Tibial artery (tissue), 4 donors: ENCODE data around the gene BCL2L12.
A peak's percentile ranks its signal among the peaks of the same experiment; 100 is the strongest.

Source experiments
- DNase-seq, 2 donors: peaks; one replicate each; pipeline ENCODE4 v3.0.0-alpha.2; 2019
- H3K27ac ChIP-seq, 2 donors: fragments of 200-600 bp; sonication (generic) in 1 of 2; 1 replicate in 1 of 2; 2 replicates in 1 of 2; pipeline ENCODE4 v1.5.1; 2018 to 2019; ENCODE audit warnings: mild to moderate bottlenecking in 1 of 2
- H3K27me3 ChIP-seq, 2 donors: fragments of 200-600 bp; sonication (generic) in 1 of 2; one replicate each; pipeline versions ENCODE4 v1.5.1 to v1.6.0; 2016 to 2019
- H3K36me3 ChIP-seq, 3 donors: fragments of 200-600 bp; sonication (generic) in 2 of 3; one replicate each; pipeline ENCODE4 v1.5.1; 2016 to 2019; ENCODE audit warnings: mild to moderate bottlenecking in 2 of 3
- H3K4me1 ChIP-seq, 4 donors: fragments of 200-600 bp; sonication (generic) in 2 of 4; 1 replicate in 3 of 4; 2 replicates in 1 of 4; pipeline ENCODE4 v1.5.1; 2016 to 2019
- H3K4me3 ChIP-seq, 2 donors: fragments of 200-600 bp; sonication (generic) in 1 of 2; 1 replicate in 1 of 2; 2 replicates in 1 of 2; pipeline ENCODE4 v1.5.1; 2018 to 2019; ENCODE audit warnings: mild to moderate bottlenecking in 2 of 2
- H3K9me3 ChIP-seq, 3 donors: fragments of 200-600 bp; sonication (generic) in 1 of 3; one replicate each; pipeline ENCODE4 v1.5.1; 2016 to 2019
- intact Hi-C: fragments of 100-400 bp; cut with DNase I; formaldehyde crosslinking; loops from one replicate; pipeline ENCODE4 v1.15.0; 2023; ENCODE audit warnings: low total_unique reads
- TF ChIP-seq, protein P1 (sequence below), 2 experiments: fragments of 200-600 bp in 1 of 2; fragments of 450-650 bp in 1 of 2; IDR thresholded peaks; one replicate each; pipeline ENCODE4 v1.5.1; 2017 to 2019; ENCODE audit warnings: antibody characterized with exemption in 2 of 2, mild to moderate bottlenecking in 1 of 2, moderate library complexity in 1 of 2

The BCL2L12 gene

DNA sequence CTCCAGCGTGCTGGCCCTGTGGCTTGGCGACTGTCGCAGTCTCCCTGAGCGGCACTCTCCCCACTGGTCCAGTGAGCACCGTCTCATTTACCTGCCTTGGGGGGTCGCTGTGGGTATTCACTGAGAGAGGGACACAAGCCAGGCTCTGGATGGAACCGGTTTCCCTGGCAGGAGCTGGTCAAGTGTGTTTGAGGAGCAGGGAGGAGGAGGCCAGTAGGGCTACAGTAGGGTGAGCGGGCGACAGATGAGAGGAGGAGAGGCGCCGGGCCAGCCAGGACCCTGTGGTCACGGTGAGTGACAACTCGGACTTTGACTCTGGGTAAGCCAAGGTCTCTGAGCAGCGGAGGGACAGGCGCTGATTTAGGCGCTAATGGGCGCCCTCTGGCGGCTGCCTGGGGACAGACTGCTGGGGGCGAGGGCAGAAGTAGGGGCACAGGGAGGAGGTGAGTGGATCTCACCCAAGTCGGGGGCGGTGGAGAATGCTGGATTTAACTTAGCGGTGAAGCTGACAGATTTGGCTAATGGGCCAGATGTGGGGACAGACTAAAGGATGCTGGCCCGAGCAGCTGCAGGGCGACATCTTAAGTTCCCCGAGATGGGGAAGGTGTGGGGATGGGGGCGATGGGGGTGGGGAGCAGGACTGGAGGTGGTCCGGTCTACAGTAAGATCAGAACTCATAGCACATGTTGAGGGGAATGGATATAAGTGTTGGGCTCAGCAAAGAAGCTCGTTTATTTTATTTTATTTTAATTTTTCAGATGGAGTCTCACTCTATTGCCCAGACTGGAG is 6.6 kb downstream of the BCL2L12 start:
- DNase-seq: peak; percentile 69 to 82
- Histone ChIP-seq H3K4me3 (no peak overlapping the region), H3K36me3 (peaks cover 0 to 8% (median 0%) of the 10 kb centered on the region in 3 donors), H3K9me3 (no peaks in the 10 kb centered on the region), H3K4me1 (peaks cover 4 to 17% (median 9%) of the 10 kb centered on the region in 4 donors), H3K27ac (peak overlapping the region; percentile 57 to 61), H3K27me3 (no peaks in the 10 kb centered on the region)
- intact Hi-C loops: loop anchor here (10.0 kb wide), 1 partner anchor 178 kb away; the partner anchor contains the start of gene RPS11
- TF ChIP-seq, protein P1, sequence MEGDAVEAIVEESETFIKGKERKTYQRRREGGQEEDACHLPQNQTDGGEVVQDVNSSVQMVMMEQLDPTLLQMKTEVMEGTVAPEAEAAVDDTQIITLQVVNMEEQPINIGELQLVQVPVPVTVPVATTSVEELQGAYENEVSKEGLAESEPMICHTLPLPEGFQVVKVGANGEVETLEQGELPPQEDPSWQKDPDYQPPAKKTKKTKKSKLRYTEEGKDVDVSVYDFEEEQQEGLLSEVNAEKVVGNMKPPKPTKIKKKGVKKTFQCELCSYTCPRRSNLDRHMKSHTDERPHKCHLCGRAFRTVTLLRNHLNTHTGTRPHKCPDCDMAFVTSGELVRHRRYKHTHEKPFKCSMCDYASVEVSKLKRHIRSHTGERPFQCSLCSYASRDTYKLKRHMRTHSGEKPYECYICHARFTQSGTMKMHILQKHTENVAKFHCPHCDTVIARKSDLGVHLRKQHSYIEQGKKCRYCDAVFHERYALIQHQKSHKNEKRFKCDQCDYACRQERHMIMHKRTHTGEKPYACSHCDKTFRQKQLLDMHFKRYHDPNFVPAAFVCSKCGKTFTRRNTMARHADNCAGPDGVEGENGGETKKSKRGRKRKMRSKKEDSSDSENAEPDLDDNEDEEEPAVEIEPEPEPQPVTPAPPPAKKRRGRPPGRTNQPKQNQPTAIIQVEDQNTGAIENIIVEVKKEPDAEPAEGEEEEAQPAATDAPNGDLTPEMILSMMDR (IDR thresholded peaks at IDR 0.05): peak; percentile 74 to 90

DNA sequence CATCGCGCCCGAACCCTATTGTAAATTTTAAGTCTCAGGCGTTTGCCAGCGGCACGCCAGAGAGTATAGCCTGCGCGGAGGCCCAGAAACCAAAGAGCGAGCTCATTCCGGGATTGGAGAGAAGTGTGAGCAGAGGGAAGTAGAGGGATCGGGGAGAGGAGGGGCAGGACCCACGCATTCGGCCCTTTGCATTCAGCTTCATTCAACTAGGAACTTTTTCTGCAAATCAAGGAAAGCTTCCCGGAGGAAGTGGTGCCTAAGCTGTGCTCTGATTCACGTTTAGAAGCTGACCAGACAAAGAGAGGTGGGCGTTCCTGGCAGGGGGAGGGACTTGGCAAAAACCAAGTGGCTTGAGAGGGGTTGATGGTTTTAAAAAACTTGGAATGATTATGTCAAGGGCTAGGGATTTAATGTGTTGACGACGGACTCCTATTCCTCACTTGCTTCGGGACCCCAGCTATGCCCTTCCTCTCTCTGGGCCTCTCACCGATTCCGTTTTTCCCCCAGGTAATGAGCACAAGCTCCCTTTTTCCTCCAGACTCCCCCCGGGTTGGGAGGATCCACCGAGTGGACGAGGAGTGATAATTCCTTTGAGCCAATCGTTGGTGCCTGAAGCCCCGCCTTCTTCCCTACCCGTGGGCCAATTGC is 10.5 kb downstream of the BCL2L12 start:
- Histone ChIP-seq H3K27ac (peak overlapping the region; percentile 88 to 97), H3K4me1 (peaks cover 6 to 55% (median 43%) of the 10 kb centered on the region in 4 donors), H3K4me3 (peak overlapping the region; percentile 38 to 91), H3K9me3 (no peaks in the 10 kb centered on the region), H3K36me3 (peaks cover 2 to 7% (median 2%) of the 10 kb centered on the region in 3 donors), H3K27me3 (no peaks in the 10 kb centered on the region)
- TF ChIP-seq, protein P1 (IDR thresholded peaks at IDR 0.05): no peak
- intact Hi-C loops: loop anchor here (2.0 to 10.0 kb wide), 3 partner anchors 85 to 181 kb away; partner anchors contain the start of genes FCGRT, PRR12 and RPS11
- DNase-seq: peak in 1 of 2 donors; percentile 83

DNA sequence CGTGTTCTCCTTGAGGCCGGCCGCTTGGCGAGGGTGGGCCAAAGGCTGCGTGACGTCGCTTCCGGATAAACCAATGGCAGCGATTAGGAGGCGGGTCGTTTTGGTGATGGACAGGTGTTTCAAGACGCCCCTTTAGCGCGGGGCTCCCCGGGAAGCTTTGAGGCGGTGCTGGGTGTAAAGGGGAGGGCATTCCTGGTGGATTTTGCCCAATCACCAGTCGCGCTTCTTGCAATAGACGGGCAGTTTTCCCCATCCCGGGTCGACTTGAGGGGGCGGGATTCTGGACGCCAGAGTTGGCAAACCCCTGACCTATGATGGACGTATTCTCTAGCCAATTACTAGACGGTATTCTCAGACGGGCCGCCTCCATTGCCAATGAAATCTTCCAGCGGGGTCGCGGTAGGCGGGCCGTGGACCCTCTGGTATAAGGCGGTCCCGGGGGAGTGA is 11.1 kb downstream of the BCL2L12 start:
- H3K4me1 ChIP-seq: peaks cover 6 to 55% (median 44%) of the 10 kb centered on the region in 4 donors
- peak overlapping the region; percentile 91 to 100 for H3K4me3 ChIP-seq
- intact Hi-C loops: loop anchor here (2.0 to 10.0 kb wide), 3 partner anchors 86 to 182 kb away; partner anchors contain the start of genes FCGRT, PRR12 and RPS11
- TF ChIP-seq, protein P1 (IDR thresholded peaks at IDR 0.05): no peak
- no peaks in the 10 kb centered on the region for H3K9me3 ChIP-seq
- DNase-seq: peak; percentile 100
- no peaks in the 10 kb centered on the region for H3K27me3 ChIP-seq
- H3K36me3 ChIP-seq: peaks cover 7 to 12% (median 8%) of the 10 kb centered on the region in 3 donors
- H3K27ac ChIP-seq: peak overlapping the region; percentile 97 to 99

DNA sequence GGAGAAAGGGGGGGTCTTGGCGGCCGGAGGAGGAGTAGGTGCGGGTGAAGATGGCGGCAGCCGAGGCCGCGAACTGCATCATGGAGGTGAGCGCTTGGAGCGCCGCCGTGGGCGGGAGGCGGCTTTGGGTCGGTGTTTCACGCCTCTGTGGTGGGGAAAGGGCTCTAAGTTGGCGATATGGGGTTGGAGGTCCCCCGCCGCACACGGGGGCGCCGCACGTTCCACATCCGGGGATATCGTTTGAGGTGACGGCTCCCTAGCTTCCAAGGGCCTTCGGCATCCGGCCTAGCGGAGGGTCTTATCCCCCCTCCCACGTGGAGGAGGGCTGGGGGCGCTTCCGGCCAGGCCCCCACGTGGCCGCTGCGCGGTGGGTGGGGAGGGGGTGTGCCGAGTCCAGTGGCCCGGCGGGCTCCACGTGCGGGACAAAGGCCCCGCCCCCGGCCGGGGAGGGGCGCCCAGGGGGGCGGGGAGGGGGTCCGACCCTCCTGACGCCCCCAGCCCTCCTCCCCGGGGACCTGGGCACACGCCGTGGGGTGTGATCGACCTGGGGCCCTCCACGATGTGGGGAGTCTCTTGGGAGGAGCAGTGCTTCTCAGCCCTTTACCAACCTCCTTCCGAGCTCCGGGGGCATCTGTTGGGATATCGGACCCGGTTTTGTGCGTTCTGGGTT is 11.6 kb downstream of the BCL2L12 start, which contains the start of gene PRMT1:
TSS of gene PRMT1 (plus strand) at position 41 of the 670 bp plus-strand sequence. CDS start at position 51, 10 bp downstream.
- intact Hi-C loops: loop anchor here (2.0 to 10.0 kb wide), 3 partner anchors 87 to 183 kb away; partner anchors contain the start of genes FCGRT, PRR12 and RPS11
- peak within 1 kb of the TSS; percentile 91 to 100 for H3K4me3 ChIP-seq

More for the DNA sequence above, 11.6 kb downstream of the BCL2L12 start, which contains the start of gene PRMT1:
- Histone ChIP-seq H3K27me3 (no peaks in the 10 kb centered on the region), H3K36me3 (peaks cover 13 to 18% (median 14%) of the 10 kb centered on the region in 3 donors), H3K4me1 (peaks cover 6 to 50% (median 42%) of the 10 kb centered on the region in 4 donors), H3K9me3 (no peaks in the 10 kb centered on the region), H3K27ac (peak within 1 kb of the TSS; percentile 97 to 99)
- TF ChIP-seq, protein P1 (IDR thresholded peaks at IDR 0.05): no peak
- DNase-seq: no peak
